GM18499 (cell line): ENCODE measurements around the gene OSBPL8.
"Not testable (repeated sequence)": the region's sequence is repeated elsewhere in the genome, so short reads cannot be mapped to it uniquely, and the experiment has no call there.

Experiments used
- ATAC-seq: cut with Tn5 transposase; IDR thresholded peaks from one replicate; pipeline ENCODE4 v1.9.1; 2021; ENCODE audit warnings: moderate number of reproducible peaks; ENCODE audit not compliant: insufficient read depth, unreplicated experiment

Gene OSBPL8

DNA sequence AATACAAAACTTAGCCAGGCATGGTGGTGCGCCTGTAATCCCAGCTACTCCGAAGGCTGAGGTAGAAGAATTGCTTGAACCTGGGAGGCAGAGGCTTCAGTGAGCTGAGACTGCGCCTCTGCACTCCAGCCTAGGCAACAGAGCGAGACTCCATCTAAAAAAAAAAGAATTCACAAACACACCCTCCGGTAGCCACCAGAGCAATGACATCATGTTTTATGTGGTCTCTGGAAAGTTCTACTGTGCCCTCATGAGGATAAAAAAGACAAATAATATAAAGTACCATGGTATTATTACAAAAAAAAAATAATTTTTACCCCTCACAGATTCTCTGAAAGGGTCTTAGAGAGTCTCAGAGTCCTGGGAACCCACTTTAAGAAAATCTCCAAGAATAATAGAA lies 81.5 kb downstream of the OSBPL8 start:
- ATAC-seq: no peak

DNA sequence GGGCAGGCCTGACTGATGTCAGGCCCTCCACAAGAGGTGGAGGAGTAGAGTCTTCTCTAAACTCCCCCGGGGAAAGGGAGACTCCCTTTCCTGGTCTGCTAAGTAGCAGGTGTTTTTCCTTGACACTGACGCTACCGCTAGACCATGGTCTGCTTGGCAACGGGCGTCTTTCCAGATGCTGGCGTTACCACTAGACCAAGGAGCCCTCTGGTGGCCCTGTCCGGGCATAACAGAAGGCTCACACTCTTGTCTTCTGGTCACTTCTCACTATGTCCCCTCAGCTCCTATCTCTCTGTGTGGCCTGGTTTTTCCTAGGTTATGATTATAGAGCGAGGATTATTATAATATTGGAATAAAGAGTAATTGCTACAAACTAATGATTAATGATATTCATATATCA lies 86.7 kb downstream of the OSBPL8 start:
- not testable (repeated sequence) for ATAC-seq

DNA sequence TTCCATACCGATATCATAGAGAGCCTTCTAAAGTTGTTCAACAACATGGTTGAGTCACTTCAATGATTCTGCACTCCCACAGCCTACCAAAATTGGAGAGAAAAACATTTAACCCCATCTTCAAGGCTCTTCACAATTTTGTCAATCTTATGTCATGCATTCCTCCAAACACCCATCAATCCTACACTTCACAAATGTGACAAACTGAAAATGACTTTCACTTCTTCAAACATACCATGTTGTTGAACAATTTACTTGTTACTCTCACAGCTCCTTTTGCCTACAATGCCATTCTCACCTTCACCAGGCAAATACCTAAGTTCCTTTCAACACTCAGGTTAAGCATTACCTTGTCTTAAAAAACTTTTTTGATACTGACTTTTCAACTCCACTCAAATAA lies 88.0 kb downstream of the OSBPL8 start:
- ATAC-seq: no peak

DNA sequence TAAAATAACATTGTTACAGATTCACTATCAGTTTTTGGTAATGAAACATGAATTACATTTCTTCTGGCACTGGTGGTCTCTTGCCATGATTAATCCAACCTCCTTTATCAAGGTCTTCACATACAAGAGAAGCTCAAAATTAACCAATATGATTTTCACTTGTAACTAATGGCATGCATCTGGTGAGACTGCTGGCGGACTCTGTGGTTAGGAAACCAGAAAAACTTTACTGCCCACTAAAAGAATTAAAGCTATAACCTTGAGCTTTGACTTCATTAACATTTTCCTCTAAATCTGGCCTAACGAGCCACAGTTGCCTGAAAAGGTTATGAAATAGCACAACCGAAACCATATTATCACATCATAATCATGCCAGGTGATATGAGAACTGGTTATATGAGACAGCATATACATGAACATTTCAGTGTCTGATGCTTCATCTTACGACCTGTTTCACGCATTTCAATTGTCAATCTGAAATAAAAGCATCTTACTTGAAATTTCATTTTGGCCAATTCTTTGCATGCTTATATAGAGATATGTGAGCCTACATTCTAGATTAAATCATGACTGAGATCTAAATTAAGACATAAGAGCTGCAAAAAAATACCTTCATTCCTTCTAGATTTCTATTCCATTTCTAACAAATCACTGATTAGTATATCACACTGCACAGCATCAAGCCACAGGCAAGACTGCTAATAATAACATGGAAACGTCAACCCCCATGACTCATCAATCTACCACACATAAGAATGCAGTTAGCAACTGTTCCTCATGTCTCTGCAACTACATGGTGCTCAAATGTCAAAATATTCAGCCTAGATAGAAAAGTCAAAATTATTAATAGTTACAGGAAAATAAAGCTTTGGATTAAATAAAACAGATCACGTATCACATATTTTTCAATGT lies 89.3 kb downstream of the OSBPL8 start:
- ATAC-seq: peak; percentile 92

DNA sequence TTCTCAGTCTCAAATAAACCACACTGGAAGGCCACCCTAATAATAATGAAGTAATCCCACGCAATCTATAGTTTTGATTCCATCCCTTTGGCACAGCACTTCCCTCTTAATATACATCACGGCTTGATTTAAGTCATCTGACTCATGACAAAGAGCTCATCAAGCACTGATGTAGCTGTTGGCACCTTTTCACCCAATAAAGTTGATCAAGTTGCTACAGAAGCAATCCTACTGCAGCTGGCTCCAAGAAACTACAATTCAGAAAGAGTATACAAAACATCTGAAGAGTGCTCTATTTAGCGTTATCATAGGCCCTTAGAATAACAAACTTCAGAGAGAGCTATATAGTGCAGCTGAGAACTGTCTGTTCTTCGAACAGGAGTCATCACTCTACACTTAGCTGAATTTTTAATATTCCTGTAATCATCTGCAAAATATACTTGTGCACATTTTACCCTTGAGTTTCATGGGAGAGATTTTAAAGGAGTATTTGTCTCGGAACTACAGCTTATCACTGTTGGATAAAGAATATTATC lies 94.9 kb downstream of the OSBPL8 start:
- no peak for ATAC-seq

DNA sequence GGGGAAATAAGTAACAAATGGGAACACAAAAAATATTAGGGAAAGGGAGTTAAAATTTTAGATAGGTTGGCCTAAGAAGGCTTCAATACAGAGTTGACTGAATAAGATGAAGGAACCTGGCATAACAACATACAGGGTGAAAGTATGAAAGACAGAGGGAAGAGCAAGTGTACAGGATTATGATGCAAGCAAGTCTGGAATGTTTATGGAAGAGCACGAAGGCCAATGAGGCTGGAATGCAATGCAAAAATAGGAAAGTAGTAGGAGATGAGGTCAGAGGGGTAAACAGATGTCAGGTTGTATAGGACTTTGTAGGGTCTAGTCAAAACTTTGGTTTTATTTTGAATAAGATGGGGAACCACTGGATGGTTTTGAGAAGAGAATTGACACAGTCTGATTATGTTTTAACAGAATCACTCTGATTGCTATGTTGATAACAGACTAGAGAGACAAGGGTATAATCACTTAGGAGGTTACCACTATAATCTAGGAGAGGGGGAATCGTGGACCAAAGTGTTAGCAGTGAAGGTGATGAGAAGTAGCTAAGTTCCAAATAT lies 96.8 kb downstream of the OSBPL8 start:
- no peak for ATAC-seq

DNA sequence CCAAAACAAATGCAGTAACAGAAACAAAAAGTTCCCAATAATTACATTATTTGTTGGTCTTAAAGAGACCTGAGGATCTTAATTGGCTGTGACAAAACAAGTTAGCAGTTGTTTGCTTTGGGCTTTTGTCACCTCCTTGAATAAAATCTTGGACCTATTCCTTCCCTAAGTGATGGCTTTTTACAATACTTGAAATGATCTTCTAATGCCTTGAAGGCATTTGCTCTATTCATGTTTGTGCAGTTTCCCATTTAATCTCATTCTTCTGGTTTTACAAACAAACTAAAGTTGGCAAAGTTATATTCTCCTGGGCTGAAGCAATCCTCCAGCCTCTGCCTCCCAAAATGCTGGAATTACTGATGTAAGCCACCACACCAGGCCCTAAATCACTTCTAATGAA lies 98.8 kb downstream of the OSBPL8 start:
- ATAC-seq: no peak

DNA sequence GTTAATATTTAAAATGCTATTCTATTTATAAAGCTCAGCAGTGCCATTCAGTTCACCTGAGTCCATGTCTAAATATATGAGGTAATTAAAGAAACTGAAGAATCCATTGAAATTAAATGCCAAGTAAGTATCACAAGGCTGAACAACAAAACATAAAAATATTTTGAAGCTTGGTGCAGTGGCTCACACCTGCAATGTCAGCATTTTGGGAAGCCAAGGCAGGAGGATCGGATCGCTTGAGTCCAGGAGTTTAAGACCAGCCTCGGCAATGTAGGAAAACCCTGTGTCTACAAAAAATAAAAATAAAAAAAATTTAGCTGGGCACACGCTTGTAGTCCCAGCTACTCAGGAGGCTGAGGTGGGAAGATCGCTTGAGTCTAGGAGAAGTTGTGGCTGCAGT lies 101.8 kb downstream of the OSBPL8 start:
- ATAC-seq: no peak

DNA sequence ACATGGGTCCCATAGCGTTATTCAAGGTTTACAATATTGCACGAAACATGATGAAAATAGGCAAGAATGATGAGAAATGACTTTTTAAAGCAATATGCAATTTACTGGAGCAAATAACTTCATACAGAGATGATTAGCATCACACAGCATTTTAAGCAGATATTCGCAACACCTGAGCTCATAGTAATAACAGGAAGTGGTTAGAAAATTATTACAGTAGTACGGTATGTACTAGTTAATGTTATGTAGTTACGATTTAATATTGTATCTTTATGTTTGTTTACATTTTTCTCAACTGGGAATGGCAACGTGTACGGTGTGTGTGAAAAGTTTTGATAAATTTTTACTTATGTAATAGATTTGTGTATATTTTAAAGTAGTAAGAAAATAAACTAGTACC lies 102.6 kb downstream of the OSBPL8 start:
- no peak for ATAC-seq

DNA sequence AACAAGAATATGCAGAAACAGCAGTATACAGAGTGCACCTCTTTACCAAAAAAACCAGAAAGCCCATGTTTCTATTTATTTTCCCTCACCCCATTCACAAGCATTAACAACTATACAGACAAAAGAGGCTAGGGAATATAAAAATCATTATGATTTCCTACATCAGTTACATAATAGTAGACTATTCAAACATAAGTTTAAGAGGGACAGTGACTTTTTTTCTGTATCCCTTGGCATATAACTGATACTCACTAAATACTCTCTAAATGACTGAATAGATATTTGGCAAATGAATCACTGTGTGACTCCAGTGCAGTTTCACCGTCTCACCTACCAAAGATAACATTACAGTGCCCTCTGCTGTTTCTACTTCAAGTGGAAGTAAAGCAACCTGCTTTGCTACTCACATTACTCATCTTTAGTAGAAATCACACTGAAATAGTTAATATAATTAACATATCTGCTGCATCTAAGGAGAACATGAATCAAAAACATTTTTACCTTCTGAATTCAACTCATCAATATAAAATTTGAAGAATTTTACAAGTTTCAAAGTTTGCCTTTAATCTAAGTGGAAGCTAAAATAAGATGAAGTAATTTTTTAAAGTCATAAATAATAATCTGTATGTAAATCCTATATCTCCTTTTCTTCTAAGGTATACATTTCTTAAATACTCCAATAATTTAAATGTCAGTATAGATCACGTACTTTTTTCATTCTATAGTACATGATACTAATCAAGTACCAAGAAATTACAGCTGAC lies 103.8 kb downstream of the OSBPL8 start:
- ATAC-seq: peak; percentile 94

DNA sequence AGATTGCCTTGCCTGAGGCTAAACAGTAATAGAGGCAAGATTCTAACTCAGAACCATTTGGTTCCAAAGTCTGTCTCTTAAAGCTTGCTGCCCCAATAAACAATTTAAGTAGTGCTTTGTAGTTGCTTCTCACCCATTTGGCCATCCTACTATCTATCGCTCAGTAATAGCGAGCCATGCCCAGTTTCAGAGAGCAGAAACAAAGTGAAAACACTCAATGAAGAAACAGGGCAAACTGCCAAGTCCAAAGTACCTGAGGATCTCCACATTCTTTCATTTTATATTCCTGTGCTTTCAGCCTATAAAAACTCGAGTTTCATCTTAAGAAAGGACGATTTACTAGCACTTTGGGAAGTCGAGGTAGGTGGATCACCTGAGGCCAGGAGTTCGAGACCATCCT lies 108.0 kb downstream of the OSBPL8 start:
- no peak for ATAC-seq

DNA sequence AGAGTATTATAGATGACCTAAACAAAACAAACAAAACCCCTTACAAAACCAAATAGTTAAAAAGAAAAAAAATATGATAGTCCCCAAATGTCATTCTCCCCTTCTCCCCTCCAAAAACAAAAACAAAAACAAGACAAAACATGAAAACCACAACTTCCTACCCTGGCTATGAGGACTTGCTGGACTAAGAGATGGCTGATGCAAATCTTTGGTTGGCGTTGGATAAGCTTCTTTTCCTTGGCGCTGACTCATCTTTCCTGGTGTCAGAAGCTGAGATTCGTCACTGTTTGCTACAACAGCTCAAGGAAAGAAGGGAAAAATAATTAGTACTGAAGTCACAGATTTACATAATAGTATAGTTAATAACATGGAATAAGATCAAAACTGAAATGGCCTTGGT lies 108.9 kb downstream of the OSBPL8 start:
- no peak for ATAC-seq

DNA sequence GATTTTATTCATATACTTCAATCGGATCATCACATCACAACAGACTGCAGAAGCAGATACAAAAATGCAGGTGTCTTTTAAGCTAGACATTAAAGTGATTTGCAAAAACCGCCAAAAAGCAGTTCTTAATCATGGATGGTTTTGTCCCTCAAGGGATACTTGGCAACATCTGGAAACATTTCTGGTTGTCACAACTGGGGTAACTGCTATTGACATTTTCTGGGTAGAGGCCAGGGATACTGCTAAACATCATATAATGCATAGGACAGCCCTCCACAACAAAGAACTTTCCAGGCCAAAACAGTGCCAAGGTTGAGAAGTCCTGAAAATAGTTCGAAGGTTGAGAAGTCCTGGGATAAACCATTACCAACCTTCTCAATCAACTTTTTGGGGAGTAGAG lies 109.6 kb downstream of the OSBPL8 start:
- ATAC-seq: no peak

DNA sequence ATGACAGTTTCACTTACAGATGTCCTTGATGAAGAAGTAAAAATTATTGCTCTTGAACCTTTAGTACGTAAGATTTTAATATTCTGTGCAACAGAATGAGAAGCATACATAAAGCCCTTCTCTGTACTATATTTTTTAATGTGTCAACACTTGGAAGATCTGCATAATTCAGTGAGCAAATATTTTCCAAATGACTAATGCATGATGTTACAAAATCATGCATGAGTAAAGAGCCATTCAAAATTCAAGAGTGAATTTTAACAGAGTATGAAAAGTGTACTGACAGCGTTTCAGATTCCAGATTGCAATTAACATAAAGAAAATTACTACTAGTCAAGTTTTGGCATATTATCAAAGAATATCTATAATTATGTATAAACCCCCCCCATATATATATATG lies 110.0 kb downstream of the OSBPL8 start:
- no peak for ATAC-seq

DNA sequence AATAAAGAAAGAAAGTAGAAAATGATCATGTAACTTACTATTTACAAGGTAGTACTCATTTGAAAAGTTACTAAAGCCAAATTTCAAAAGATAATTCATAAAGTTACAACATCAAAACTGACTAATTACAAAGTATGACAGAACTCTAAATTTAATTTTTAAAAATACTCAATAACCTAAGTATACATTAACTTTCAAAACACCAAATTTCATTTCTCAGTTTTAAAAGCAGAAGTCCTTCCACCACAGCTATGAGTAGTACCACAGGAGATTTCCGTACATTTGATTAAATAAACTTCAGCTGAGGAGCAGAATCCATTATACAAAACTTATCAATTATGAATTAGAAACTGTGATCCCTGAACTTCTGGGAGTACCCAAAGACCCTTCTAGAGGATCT lies 110.6 kb downstream of the OSBPL8 start:
- no peak for ATAC-seq

DNA sequence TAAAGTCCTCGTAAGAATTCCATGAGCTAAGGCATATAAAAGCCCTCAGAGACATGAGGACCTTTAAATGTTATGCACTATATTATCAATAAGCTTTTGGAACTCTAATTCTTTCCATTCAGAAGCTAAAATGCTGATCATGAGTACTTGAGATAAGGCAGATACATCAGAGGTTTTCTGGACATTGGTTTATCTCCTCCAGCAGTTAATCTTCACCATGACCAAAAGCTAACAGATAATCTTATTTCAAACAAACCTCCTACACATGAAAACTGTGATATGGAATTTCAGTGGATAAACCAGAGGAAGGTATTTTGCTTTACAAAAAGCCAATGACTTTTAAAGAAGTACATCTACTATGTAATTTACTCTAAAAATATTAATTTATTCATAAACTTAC lies 113.5 kb downstream of the OSBPL8 start:
- ATAC-seq: no peak

DNA sequence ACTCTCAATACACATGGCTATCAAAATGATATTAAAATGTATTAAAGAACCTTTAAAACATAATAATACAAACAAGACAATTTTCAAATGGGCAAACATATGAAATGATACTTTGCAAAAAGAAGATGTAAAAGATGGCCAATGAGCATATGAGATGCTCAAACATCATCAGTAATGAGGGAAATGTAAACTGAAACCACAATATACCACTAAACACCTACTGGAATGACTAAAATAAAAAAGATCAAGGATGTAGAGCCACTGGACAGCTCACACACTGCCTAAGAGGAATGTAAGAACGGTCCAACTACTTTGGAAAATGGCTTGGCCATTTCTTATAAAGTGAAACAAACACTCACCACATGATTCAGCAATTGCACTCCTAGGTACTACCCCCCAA lies 114.1 kb downstream of the OSBPL8 start:
- no peak for ATAC-seq

DNA sequence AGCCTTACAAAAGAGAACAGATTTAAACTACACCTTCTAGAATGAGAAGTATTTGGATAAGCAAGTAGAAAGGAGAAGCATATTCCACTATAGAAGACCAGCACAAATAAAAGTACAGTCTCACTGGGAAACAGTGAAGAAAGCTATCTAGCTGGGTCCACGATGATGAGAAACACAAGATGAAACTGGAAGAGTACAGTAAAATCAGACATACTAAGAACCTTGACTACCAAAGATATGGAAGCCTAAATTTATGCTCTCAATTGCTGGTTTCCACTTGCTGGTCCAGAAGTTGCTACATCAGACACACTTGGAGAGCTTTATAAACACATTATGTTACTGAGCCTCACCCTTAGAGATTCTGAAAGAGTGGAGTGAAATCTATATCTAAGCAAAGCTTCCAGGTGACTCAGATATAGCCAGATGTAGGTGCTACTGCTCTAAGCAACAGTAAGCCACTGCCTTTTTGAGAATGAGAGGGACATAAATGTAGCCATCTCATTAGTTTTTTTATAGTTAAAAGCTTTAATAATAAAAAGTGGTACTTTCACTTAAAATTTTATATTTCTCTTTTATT lies 115.1 kb downstream of the OSBPL8 start:
- no peak for ATAC-seq

DNA sequence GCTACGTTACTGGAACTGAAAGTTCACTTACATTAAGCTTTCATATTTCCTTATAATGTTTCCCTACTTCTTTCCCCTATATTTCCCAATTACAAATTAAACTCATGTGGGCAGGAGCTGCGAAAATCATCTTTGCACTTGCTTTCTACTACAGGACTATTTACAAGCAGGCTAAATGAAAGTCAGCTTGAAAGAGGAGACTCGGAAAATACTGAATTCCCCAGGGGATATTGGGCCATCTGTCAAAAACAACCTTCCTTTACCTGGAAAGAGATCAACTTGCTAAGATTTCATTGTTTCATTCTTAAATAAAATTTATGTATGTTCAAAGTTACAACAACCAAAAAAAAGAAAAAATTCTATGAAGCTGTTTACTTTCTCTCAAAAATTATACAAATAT lies 118.6 kb downstream of the OSBPL8 start:
- no peak for ATAC-seq

DNA sequence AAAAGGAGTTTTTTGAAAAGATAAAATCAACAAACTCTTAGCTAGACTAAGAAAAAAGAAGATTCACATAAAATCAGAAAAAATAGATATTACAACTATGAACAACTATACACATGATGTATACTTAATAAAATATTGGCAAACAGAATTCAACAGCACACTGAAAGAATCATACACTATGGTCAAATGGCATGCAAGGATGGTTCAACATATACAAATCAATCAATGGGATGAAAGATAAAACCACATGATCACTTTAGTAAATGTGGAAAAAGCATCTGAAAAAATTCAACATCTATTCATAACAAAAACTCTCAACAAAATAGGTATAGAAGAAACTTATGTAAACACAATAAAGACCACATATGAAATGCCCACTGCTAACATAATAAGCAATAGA lies 126.8 kb downstream of the OSBPL8 start:
- no peak for ATAC-seq

DNA sequence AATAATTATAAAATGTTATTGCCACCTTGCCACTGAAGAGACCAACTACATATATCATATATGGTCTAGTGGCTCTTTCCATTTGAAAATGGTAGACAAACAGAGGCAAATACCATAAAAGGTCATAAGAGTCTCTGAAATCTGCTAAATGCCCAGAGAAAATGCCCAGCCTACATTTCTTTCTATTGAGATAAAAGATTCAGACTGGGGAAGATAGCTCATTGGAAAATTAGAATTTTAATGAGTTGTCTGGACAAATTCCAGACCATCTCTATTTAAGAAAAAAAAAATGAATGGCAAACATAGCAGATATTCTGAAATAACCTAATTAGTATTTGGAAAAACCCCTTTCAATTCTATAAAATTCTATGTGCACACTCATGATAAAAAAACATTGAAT lies 131.5 kb downstream of the OSBPL8 start:
- ATAC-seq: no peak
